ENCODE results near the gene UBL7. TPM values are rescaled to one million over a fixed set of nuclear protein-coding genes. Genes with fewer than 3 reads are reported as not detected.

Gene UBL7
- total and polyA plus RNA-seq, 4 donors: 12.7 to 19.5 (median 18.2) TPM

DNA sequence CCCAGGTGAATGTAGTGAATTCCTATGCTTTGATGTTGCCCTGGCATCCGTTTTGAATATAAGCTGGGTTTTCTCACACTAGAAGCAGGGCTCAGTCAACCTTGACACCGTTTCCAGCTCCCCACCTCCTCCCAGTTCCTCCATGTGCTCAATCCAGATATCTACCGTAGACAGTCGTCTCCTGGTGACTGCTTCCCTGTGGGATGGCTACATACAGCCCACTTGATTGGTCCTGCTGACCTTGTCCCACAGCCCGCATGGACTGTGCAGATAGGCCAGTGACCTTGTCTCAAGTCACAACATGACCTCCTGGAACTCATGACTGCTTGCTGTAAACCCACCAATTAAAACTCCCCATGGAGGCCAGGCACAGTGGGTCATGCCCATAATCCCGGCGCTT is 35.3 kb downstream of the UBL7 start:
- Histone ChIP-seq H3K9ac (ENCODE audit: low read depth in 1 of 2, low read length in 2 of 2) (no peak overlapping the region), H3K4me1 (ENCODE audit: control insufficient read depth in 4 of 4, insufficient read depth in 4 of 4, low read length in 3 of 4) (no peaks in the 10 kb centered on the region), H3K9me3 (ENCODE audit: control insufficient read depth in 4 of 4, low read length in 3 of 4) (no peaks in the 10 kb centered on the region), H3K4me3 (ENCODE audit: low read depth in 1 of 3, low read length in 3 of 3) (no peak overlapping the region), H3K27me3 (ENCODE audit: control insufficient read depth in 4 of 4, insufficient read depth in 4 of 4, low read length in 3 of 4) (no peaks in the 10 kb centered on the region), H3K27ac (ENCODE audit: low read depth in 1 of 2, low read length in 2 of 2) (no peak overlapping the region), H3K36me3 (ENCODE audit: control insufficient read depth in 4 of 4, insufficient read depth in 3 of 4, low read depth in 1 of 4, low read length in 3 of 4) (no peaks in the 10 kb centered on the region)
- no peak for DNase-seq (ENCODE audit: low spot score)
- 80% methylated on average over 7 of the region's 7 CpGs for WGBS
- no peak for TF ChIP-seq HNF4G (IDR thresholded peaks at IDR 0.05)
- no peak for TF ChIP-seq TAF1 (conservative IDR thresholded peaks at IDR 0.05)
- TF ChIP-seq NR2F2 (IDR thresholded peaks at IDR 0.05): no peak
- TF ChIP-seq FOXA1 (IDR thresholded peaks at IDR 0.05): no peak
- TF ChIP-seq, protein P1, sequence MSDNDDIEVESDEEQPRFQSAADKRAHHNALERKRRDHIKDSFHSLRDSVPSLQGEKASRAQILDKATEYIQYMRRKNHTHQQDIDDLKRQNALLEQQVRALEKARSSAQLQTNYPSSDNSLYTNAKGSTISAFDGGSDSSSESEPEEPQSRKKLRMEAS (IDR thresholded peaks at IDR 0.05): no peak
- no peak for TF ChIP-seq GABPA (IDR thresholded peaks at IDR 0.05 in 1 of 2, conservative IDR thresholded peaks at IDR 0.05 in 1 of 2)
- TF ChIP-seq RAD21 (IDR thresholded peaks at IDR 0.05): no peak
- TF ChIP-seq CTCF (IDR thresholded peaks at IDR 0.05; ENCODE audit: low read depth, low read length, missing input control): no peak
- TF ChIP-seq EGR1 (IDR thresholded peaks at IDR 0.05; ENCODE audit: low read depth in 2 of 2): no peak

DNA sequence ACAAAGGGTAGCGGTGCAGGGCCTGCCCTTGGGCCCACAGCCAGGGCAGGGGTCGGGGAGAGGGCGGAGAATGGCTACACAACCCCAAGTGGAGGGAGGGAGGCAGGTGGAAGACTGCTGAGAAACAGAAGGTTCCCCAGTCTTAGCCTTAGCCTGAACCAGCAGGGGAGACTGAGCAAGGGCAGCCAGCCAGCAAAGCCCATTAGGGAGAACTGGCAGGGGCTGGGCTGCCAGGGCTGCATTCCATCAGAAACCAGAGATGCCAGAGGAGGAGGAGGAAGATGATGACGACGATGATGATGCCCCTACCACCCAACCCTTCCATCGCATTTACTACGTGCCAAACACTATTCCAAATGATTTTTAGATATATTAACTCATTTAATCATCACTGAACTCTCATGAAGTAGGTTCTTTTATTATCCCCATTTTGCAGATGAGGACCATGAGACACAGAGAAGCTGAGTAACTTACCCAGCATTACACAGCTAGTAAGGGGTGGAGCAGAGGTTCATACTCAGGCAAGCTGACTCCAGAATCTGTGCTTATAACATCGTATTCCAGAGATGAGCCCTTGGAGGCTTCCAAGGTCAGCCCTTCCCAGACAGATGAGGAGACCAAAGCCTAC is 35.9 kb downstream of the UBL7 start:
- H3K4me1 ChIP-seq (ENCODE audit: control insufficient read depth in 4 of 4, insufficient read depth in 4 of 4, low read length in 3 of 4): no peaks in the 10 kb centered on the region
- no peaks in the 10 kb centered on the region for H3K36me3 ChIP-seq (ENCODE audit: control insufficient read depth in 4 of 4, insufficient read depth in 3 of 4, low read depth in 1 of 4, low read length in 3 of 4)
- 92% methylated on average over 8 of the region's 8 CpGs for WGBS
- H3K9ac ChIP-seq (ENCODE audit: low read depth in 1 of 2, low read length in 2 of 2): no peak overlapping the region
- H3K9me3 ChIP-seq (ENCODE audit: control insufficient read depth in 4 of 4, low read length in 3 of 4): no peaks in the 10 kb centered on the region
- no peak overlapping the region for H3K27ac ChIP-seq (ENCODE audit: low read depth in 1 of 2, low read length in 2 of 2)
- no peak for DNase-seq (ENCODE audit: low spot score)
- no peak overlapping the region for H3K4me3 ChIP-seq (ENCODE audit: low read depth in 1 of 3, low read length in 3 of 3)
- TF ChIP-seq JUND (IDR thresholded peaks at IDR 0.05): no peak
- no peak for TF ChIP-seq REST (IDR thresholded peaks at IDR 0.05)
- TF ChIP-seq HNF4A (conservative IDR thresholded peaks at IDR 0.05): no peak
- no peak for TF ChIP-seq TAF1 (conservative IDR thresholded peaks at IDR 0.05)
- TF ChIP-seq CTCF (IDR thresholded peaks at IDR 0.05; ENCODE audit: low read depth, low read length, missing input control): no peak
- TF ChIP-seq RXRA (IDR thresholded peaks at IDR 0.05): no peak
- no peak for TF ChIP-seq ATF3 (IDR thresholded peaks at IDR 0.05)
- no peak for TF ChIP-seq YY1 (IDR thresholded peaks at IDR 0.05)
- no peak for TF ChIP-seq SP1 (IDR thresholded peaks at IDR 0.05)
- TF ChIP-seq ZBTB33 (IDR thresholded peaks at IDR 0.05): no peak
- TF ChIP-seq, protein P1 (IDR thresholded peaks at IDR 0.05): no peak
- TF ChIP-seq HNF4G (IDR thresholded peaks at IDR 0.05): no peak
- no peak for TF ChIP-seq EGR1 (IDR thresholded peaks at IDR 0.05; ENCODE audit: low read depth in 2 of 2)
- H3K27me3 ChIP-seq (ENCODE audit: control insufficient read depth in 4 of 4, insufficient read depth in 4 of 4, low read length in 3 of 4): no peaks in the 10 kb centered on the region
